IMR-90 (cell line): Measurements from ENCODE around the gene CYP46A1. TPM values are rescaled to one million over a fixed set of nuclear protein-coding genes. Genes with fewer than 3 reads are reported as not detected.
A peak's percentile ranks its signal among the peaks of the same experiment; 100 is the strongest.

ENCODE experiments used
- ATAC-seq: fragments of 200-7000 bp; cut with Tn5 transposase; 2 replicates; pipeline ENCODE4 v1.9.1; 2020; ENCODE audit warnings: low read depth, mild to moderate bottlenecking, moderate library complexity
- BruUV-seq: library from RNA; stranded (reverse); fragments of 400-500 nt; replicated peaks from 2 replicates; lab custom pipeline; 2021; lab: Mats Ljungman, UMichigan
- CTCF ChIA-PET: fragments of 300-600 bp; formaldehyde crosslinking; extraction: SDS; loops from one replicate; lab custom pipeline; 2021; ENCODE audit warnings: antibody characterized with exemption; lab: Yijun Ruan, JAX
- POLR2A ChIA-PET: fragments of 300-600 bp; sonication (Branson Sonifier 250); formaldehyde crosslinking; loops from one replicate; lab custom pipeline; 2022; ENCODE audit warnings: antibody characterized with exemption; ENCODE audit not compliant: unreplicated experiment; lab: Charles Lee
- DNase-seq: peaks from one replicate; pipeline ENCODE4 v3.0.0; 2013
- H2AFZ ChIP-seq: replicated peaks from 2 replicates; pipeline ENCODE3; 2013; ENCODE audit warnings: low read length, mild to moderate bottlenecking; ENCODE audit not compliant: poor library complexity
- H2AK5ac ChIP-seq: 2 replicates; pipeline ENCODE4 v1.6.1; 2013; ENCODE audit warnings: low read depth, low read length, inconsistent platforms
- H2AK9ac ChIP-seq: replicated peaks from 2 replicates; pipeline ENCODE3; 2013; ENCODE audit warnings: mild to moderate bottlenecking, low read depth, low read length, moderate library complexity; ENCODE audit not compliant: poor library complexity
- H2BK120ac ChIP-seq: 2 replicates; pipeline ENCODE4 v1.6.1; 2013; ENCODE audit warnings: low read depth, low read length, inconsistent platforms
- H2BK15ac ChIP-seq: 3 replicates; pipeline ENCODE4 v1.6.1; 2013; ENCODE audit warnings: low read depth, low read length, inconsistent platforms
- H2BK20ac ChIP-seq: 2 replicates; pipeline ENCODE4 v1.6.1; 2013; ENCODE audit warnings: low read depth, mild to moderate bottlenecking, inconsistent platforms, low read length, moderate library complexity
- H2BK5ac ChIP-seq: 2 replicates; pipeline ENCODE4 v1.6.1; 2013; ENCODE audit warnings: mild to moderate bottlenecking, low read depth, low read length, inconsistent platforms; ENCODE audit not compliant: poor library complexity, severe bottlenecking
- H3K14ac ChIP-seq: replicated peaks from 2 replicates; pipeline ENCODE4 v1.6.1; 2013; ENCODE audit warnings: low read depth, low read length, inconsistent platforms
- H3K18ac ChIP-seq: 2 replicates; pipeline ENCODE4 v1.6.1; 2013; ENCODE audit warnings: low read depth, low read length, control low read depth
- H3K23ac ChIP-seq: 2 replicates; pipeline ENCODE4 v1.6.1; 2013; ENCODE audit warnings: low read depth, low read length, inconsistent platforms
- H3K27ac ChIP-seq: 2 replicates; pipeline ENCODE4 v1.5.1; 2013; ENCODE audit warnings: mild to moderate bottlenecking, control low read depth, low read length; ENCODE audit not compliant: insufficient read depth
- H3K27me3 ChIP-seq: 2 replicates; pipeline ENCODE4 v1.6.1; 2013; ENCODE audit warnings: low read length; ENCODE audit not compliant: control insufficient read depth, insufficient read depth
- H3K36me3 ChIP-seq: 2 replicates; pipeline ENCODE4 v1.6.1; 2013; ENCODE audit warnings: low read length, mixed read lengths; ENCODE audit not compliant: control insufficient read depth, insufficient read depth
- H3K4ac ChIP-seq: 2 replicates; pipeline ENCODE4 v1.6.1; 2013; ENCODE audit warnings: low read depth, low read length, inconsistent platforms
- H3K4me1 ChIP-seq: 2 replicates; pipeline ENCODE4 v1.6.1; 2013; ENCODE audit warnings: low read length, mixed read lengths; ENCODE audit not compliant: control insufficient read depth, insufficient read depth
- H3K4me2 ChIP-seq: 2 replicates; pipeline ENCODE4 v1.6.1; 2013; ENCODE audit warnings: low read depth, mild to moderate bottlenecking, control low read depth, low read length, moderate library complexity
- H3K4me3 ChIP-seq: 2 replicates; pipeline ENCODE4 v1.5.1; 2013; ENCODE audit warnings: low read depth, mild to moderate bottlenecking, control low read depth, low read length, moderate library complexity; ENCODE audit not compliant: insufficient read depth
- H3K56ac ChIP-seq: 2 replicates; pipeline ENCODE4 v1.6.1; 2013; ENCODE audit warnings: low read length, inconsistent platforms; ENCODE audit not compliant: insufficient read depth; ENCODE audit errors: extremely low read depth
- H3K79me1 ChIP-seq, 2 experiments: 2 replicates each; pipeline ENCODE4 v1.6.1; 2013; ENCODE audit warnings: low read length in 2 of 2, inconsistent platforms in 1 of 2, low read depth in 1 of 2
- H3K9ac ChIP-seq: 2 replicates; pipeline ENCODE4 v1.6.1; 2013; ENCODE audit warnings: low read depth, low read length, control low read depth
- H3K9me1 ChIP-seq: 2 replicates; pipeline ENCODE4 v1.6.1; 2013; ENCODE audit warnings: low read length, inconsistent platforms; ENCODE audit not compliant: insufficient read depth
- H3K9me3 ChIP-seq: 2 replicates; pipeline ENCODE4 v1.6.1; 2013; ENCODE audit warnings: low read length; ENCODE audit not compliant: control insufficient read depth, insufficient read depth
- H4K20me1 ChIP-seq: 2 replicates; pipeline ENCODE4 v1.6.1; 2013; ENCODE audit warnings: low read length, inconsistent platforms; ENCODE audit not compliant: insufficient read depth
- H4K5ac ChIP-seq: 2 replicates; pipeline ENCODE4 v1.6.1; 2013; ENCODE audit warnings: mild to moderate bottlenecking, low read depth, low read length, control low read depth
- H4K8ac ChIP-seq, 2 experiments: 2 replicates each; pipeline ENCODE4 v1.6.1; 2013; ENCODE audit warnings: low read depth in 2 of 2, low read length in 2 of 2, control low read depth in 1 of 2, inconsistent platforms in 1 of 2
- H4K91ac ChIP-seq: 2 replicates; pipeline ENCODE4 v1.6.1; 2013; ENCODE audit warnings: low read depth, low read length, inconsistent platforms; ENCODE audit not compliant: insufficient read depth
- CEBPB ChIP-seq: IDR thresholded peaks from 2 replicates; pipeline ENCODE4 v1.6.1; 2012; ENCODE audit warnings: low read depth, low read length, improper control_type of control experiment
- WGBS, 2 experiments: methylation state at CpG; one replicate each; pipeline versions ENCODE4 v1.1.5 to v1.1.7; 2013; ENCODE audit warnings: missing lambda C conversion rate in 2 of 2; ENCODE audit not compliant: insufficient read length in 1 of 2; ENCODE audit errors: extremely low coverage in 2 of 2; 5-methylcytosine and 5-hydroxymethylcytosine counted together
- dilution Hi-C: fragments of 300-500 bp; cut with HindIII; formaldehyde crosslinking; loops from one replicate; pipeline ENCODE4 v1.14.3; 2018; ENCODE audit warnings: low sequenced_read_pairs; ENCODE audit not compliant: unreplicated experiment
- in situ Hi-C: fragments of 300-500 bp; cut with MboI; formaldehyde crosslinking; loops from 3 replicates; pipeline ENCODE4 v1.14.3; 2019; ENCODE audit warnings: low sequenced_read_pairs, inconsistent platforms, mixed read lengths
- intact Hi-C: fragments of 100-400 bp; cut with micrococcal nuclease; formaldehyde crosslinking; loops from 2 replicates; pipeline ENCODE4 v1.10.0; 2022
- polyA plus RNA-seq, 3 experiments: library from polyadenylated mRNA; depleted of rRNA; stranded (reverse); fragments of >200 nt; gene quantifications; 2 replicates each; pipeline ENCODE4 v1.2.3, GENCODE V29; 2012; ENCODE audit warnings: low replicate concordance in 1 of 3
- total RNA-seq: library from RNA; depleted of rRNA; stranded (reverse); fragments of >200 nt; gene quantifications from 2 replicates; pipeline ENCODE4 v1.2.3, GENCODE V29; 2012
- TF ChIP-seq, protein P1 (sequence below): fragments of 150-350 bp; IDR thresholded peaks from 2 replicates; pipeline ENCODE4 v1.6.1; 2017; ENCODE audit warnings: mild to moderate bottlenecking, antibody characterized with exemption, low read length, low read depth

CYP46A1 gene
- total and polyA plus RNA-seq, 2 of the 4 experiments (the other 2 are of a cell fraction) = 0.18 to 0.31 TPM

DNA sequence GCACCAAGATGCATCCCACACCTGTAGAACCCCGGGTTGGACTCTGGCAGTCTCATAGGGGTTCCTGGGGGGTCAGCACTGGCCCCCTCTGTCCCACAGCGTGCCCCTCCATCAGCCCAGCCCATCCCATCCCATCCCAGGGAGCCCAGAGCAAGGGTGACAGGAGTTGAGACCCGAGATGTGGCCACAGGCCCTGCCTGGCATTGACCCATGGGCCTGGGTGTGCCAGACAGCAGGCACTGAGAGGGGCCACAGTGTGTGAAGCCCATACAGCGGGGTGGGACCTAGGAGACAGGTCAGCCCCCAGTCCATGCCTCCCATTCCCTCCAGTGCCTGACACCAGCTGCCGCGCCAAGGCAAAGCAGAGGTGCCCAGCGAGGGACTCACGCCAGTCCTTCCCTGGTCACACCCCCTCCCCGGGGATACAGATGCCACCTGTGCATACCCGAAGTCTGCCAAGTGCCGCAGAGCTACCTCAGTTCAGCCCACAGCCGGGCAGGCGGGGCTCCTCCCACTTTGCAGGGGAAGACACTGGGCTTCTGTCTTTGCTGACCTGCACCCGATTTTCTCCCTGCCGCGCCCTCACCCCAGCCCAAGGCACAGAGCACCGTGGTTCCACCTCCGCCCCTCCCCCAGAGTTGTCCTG, 50.4 kb downstream of the CYP46A1 start:
- no peak for TF ChIP-seq CEBPB
- TF ChIP-seq, protein P1, sequence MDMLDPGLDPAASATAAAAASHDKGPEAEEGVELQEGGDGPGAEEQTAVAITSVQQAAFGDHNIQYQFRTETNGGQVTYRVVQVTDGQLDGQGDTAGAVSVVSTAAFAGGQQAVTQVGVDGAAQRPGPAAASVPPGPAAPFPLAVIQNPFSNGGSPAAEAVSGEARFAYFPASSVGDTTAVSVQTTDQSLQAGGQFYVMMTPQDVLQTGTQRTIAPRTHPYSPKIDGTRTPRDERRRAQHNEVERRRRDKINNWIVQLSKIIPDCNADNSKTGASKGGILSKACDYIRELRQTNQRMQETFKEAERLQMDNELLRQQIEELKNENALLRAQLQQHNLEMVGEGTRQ = no peak
- no peak overlapping the region for H2BK120ac ChIP-seq
- no peak overlapping the region for H2BK5ac ChIP-seq
- CTCF ChIA-PET = no interaction called here
- no peak overlapping the region for H2BK20ac ChIP-seq
- H3K4me1 ChIP-seq = peaks cover 12% of the 10 kb centered on the region
- no peak overlapping the region for H3K4me2 ChIP-seq
- H2AFZ ChIP-seq = peak overlapping the region; percentile 38
- H3K4me3 ChIP-seq = no peak overlapping the region
- intact Hi-C loops (loop anchor here (5.0 kb wide), 1 partner anchor 73 kb away; no protein-coding TSS in a partner anchor), dilution Hi-C loops (no loop called here), in situ Hi-C loops (no loop called here)
- H3K9me1 ChIP-seq = peaks cover 7% of the 10 kb centered on the region; the same call in 1 of the 2 replicates
- no peak overlapping the region for H4K8ac ChIP-seq
- no peaks in the 10 kb centered on the region for H3K9me3 ChIP-seq
- no peak overlapping the region for H3K14ac ChIP-seq
- ATAC-seq (no peak), DNase-seq (no peak)
- no peaks in the 10 kb centered on the region for H4K20me1 ChIP-seq
- 79% methylated on average over 6 of the region's 18 CpGs; no CpG with 5 or more reads in 1 of the 2 experiments for WGBS, 2 experiments
- H2AK9ac ChIP-seq = no peak overlapping the region
- no peaks in the 10 kb centered on the region for H3K36me3 ChIP-seq
- H2AK5ac ChIP-seq = peak overlapping the region; percentile 64; the same call in 1 of the 2 replicates
- no peak overlapping the region for H4K5ac ChIP-seq
- no peak overlapping the region for H3K27ac ChIP-seq
- H3K18ac ChIP-seq = no peak overlapping the region
- H2BK15ac ChIP-seq = no peak overlapping the region; the same call in 2 of the 3 replicates
- POLR2A ChIA-PET = no interaction called here
- H3K79me1 ChIP-seq = no peaks in the 10 kb centered on the region
- no peak overlapping the region for H4K91ac ChIP-seq
- H3K4ac ChIP-seq = no peak overlapping the region; the same call in 1 of the 2 replicates
- no peak overlapping the region for H3K9ac ChIP-seq
- H3K23ac ChIP-seq = no peak overlapping the region
- no TSS peak for BruUV-seq
- no peak overlapping the region for H3K56ac ChIP-seq
- no peaks in the 10 kb centered on the region for H3K27me3 ChIP-seq
